Smooth muscle cell (in vitro differentiated cells): Measurements from ENCODE around the gene INPP5F. TPM values are rescaled to one million over a fixed set of nuclear protein-coding genes. Genes with fewer than 3 reads are reported as not detected.

ENCODE experiments used
- DNase-seq: peaks from one replicate; lab custom pipeline; 2025; ENCODE audit not compliant: unreplicated experiment; lab: John Stamatoyannopoulos, UW
- H2AFZ ChIP-seq: fragments of 200-600 bp; sonication (generic); 2 replicates; pipeline ENCODE4 v1.6.0; 2016; ENCODE audit warnings: antibody characterized with exemption, low read depth, mild to moderate bottlenecking
- H3F3A ChIP-seq: fragments of 200-600 bp; sonication (generic); 2 replicates; pipeline ENCODE4 v1.6.0; 2017; ENCODE audit warnings: antibody characterized with exemption, low read depth
- H3K27ac ChIP-seq: fragments of 200-600 bp; sonication (generic); 2 replicates; pipeline ENCODE4 v1.5.1; 2016; ENCODE audit warnings: low read depth, mild to moderate bottlenecking
- H3K27me3 ChIP-seq: fragments of 200-600 bp; sonication (generic); 2 replicates; pipeline ENCODE4 v1.6.1; 2016; ENCODE audit warnings: low read depth, mild to moderate bottlenecking
- H3K36me3 ChIP-seq: fragments of 200-600 bp; sonication (generic); 2 replicates; pipeline ENCODE4 v1.5.1; 2016; ENCODE audit warnings: low read depth
- H3K4me1 ChIP-seq: fragments of 200-600 bp; sonication (generic); 2 replicates; pipeline ENCODE4 v1.5.1; 2016; ENCODE audit warnings: low read depth
- H3K4me2 ChIP-seq: fragments of 200-600 bp; sonication (generic); 2 replicates; pipeline ENCODE4 v1.6.0; 2016; ENCODE audit warnings: mild to moderate bottlenecking
- H3K4me3 ChIP-seq: fragments of 200-600 bp; sonication (generic); 2 replicates; pipeline ENCODE4 v1.5.1; 2016; ENCODE audit warnings: mild to moderate bottlenecking
- H3K79me2 ChIP-seq: fragments of 200-600 bp; sonication (generic); 2 replicates; pipeline ENCODE4 v1.6.0; 2016; ENCODE audit warnings: low read depth, mild to moderate bottlenecking
- H3K9ac ChIP-seq: fragments of 200-600 bp; sonication (generic); 2 replicates; pipeline ENCODE4 v1.6.0; 2016; ENCODE audit warnings: low read depth
- H3K9me3 ChIP-seq: fragments of 200-600 bp; sonication (generic); replicated peaks from 2 replicates; pipeline ENCODE4 v1.5.1; 2016; ENCODE audit warnings: low read depth
- H4K20me1 ChIP-seq: fragments of 200-600 bp; sonication (generic); 2 replicates; pipeline ENCODE4 v1.6.0; 2016; ENCODE audit warnings: low read depth
- CTCF ChIP-seq: fragments of 200-600 bp; sonication (generic); IDR thresholded peaks from 2 replicates; pipeline ENCODE4 v1.5.1; 2017; ENCODE audit warnings: borderline replicate concordance, mild to moderate bottlenecking, antibody characterized with exemption; ENCODE audit not compliant: insufficient read depth, poor library complexity, severe bottlenecking
- WGBS: methylation state at CpG from one replicate; pipeline ENCODE4 v1.1.7; 2016; ENCODE audit warnings: low lambda C conversion rate; 5-methylcytosine and 5-hydroxymethylcytosine counted together
- polyA plus RNA-seq: library from polyadenylated mRNA; unstranded; fragments of >200 nt; fragmentation: Nextera tagmentation; extraction: Ambion mirVana; gene quantifications from 2 replicates; pipeline ENCODE4 v1.2.1, GENCODE V29; 2016
- total RNA-seq: library from RNA; depleted of rRNA; stranded (reverse); fragments of >200 nt; gene quantifications from 2 replicates; pipeline ENCODE4 v1.2.3, GENCODE V29; 2014

INPP5F gene
- total and polyA plus RNA-seq, 2 experiments from 2014 or later, result 15.9 to 106 TPM

DNA sequence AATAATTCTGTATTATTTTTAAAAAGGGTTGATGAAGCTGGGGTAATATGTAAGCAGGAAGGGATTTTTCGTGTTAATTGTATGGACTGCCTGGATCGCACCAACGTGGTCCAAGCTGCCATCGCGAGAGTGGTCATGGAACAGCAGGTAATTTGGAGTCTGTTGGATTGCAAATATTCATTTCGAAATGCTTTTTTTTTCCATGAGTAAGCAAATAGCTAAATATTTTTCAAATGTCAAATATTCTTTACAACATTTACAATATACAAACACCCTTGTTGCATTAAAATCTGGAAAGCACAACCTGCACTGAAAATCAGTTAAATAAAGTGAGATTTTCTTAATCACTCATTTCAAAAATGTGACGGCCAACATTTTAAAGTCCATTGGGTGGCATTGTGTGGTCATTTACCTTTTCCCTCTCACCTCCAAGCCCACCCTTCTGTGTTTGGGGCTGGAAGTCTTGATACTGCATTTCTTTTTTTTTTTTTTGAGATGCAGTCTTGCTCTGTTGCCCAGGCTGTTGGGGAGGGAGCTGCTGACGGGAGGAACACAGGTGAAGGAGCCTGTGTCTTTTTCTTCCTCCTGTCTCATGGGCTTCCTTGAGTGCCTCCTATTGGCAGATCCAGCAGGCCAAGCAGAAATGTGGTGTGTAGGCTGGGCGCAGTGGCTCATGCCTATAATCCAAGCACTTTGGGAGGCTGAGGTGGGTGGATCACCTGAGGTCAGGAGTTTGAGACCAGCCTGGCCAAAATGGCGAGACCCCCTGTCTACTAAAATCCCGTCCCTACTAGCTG is 80.7 kb downstream of the INPP5F start:
- TF ChIP-seq CTCF, result no peak
- no peak overlapping the region for H3K4me3 ChIP-seq
- H3K27me3 ChIP-seq, result no peaks in the 10 kb centered on the region
- no peaks in the 10 kb centered on the region for H3K4me1 ChIP-seq
- no peak overlapping the region for H3K27ac ChIP-seq
- H3K4me2 ChIP-seq, result no peak overlapping the region
- H2AFZ ChIP-seq, result no peak overlapping the region
- H3K36me3 ChIP-seq, result no peaks in the 10 kb centered on the region
- no peak overlapping the region for H3K9ac ChIP-seq
- H3F3A ChIP-seq, result peaks cover 6% of the 10 kb centered on the region
- no peaks in the 10 kb centered on the region for H3K9me3 ChIP-seq
- WGBS, result 98% methylated on average over 11 of the region's 11 CpGs
- H4K20me1 ChIP-seq, result no peaks in the 10 kb centered on the region
- no peaks in the 10 kb centered on the region for H3K79me2 ChIP-seq
- DNase-seq, result no peak

GRCh38 chr10:119807960-119808697 is 82.3 kb downstream of the INPP5F start:
- DNase-seq, result no peak
- no peaks in the 10 kb centered on the region for H3K27me3 ChIP-seq
- H3K9me3 ChIP-seq, result no peaks in the 10 kb centered on the region
- no peaks in the 10 kb centered on the region for H3K4me1 ChIP-seq
- no peaks in the 10 kb centered on the region for H3K36me3 ChIP-seq
- WGBS, result 72% methylated on average over 3 of the region's 3 CpGs
- H2AFZ ChIP-seq, result no peak overlapping the region
- no peak overlapping the region for H3K9ac ChIP-seq
- TF ChIP-seq CTCF, result no peak
- peak overlapping the region; percentile 65 for H3K27ac ChIP-seq
- H4K20me1 ChIP-seq, result no peaks in the 10 kb centered on the region
- H3K79me2 ChIP-seq, result no peaks in the 10 kb centered on the region
- H3K4me2 ChIP-seq, result no peak overlapping the region
- H3F3A ChIP-seq, result peaks cover 6% of the 10 kb centered on the region
- no peak overlapping the region for H3K4me3 ChIP-seq

DNA sequence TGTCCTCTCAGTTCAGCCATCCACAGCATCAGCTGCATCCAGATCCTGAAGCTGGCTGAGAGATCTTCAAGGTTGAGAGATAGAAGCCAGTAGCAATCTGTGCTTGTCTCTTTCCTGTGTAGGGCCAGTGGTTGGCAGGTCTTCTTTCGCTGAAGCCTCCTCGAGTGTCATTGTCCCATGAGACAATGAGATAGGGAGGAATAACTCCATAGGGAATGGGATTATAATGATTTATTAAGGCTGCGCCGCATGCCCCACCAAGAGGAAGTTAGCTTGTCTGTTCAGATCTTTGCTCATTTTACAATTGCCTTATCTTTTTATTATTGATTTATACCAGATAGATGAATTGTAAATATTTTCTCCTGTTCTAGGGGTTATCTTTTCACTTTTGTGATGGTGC is 85.3 kb downstream of the INPP5F start:
- Histone ChIP-seq H3K9me3 (no peaks in the 10 kb centered on the region), H3K27ac (no peak overlapping the region), H3K27me3 (no peaks in the 10 kb centered on the region), H3K4me3 (no peak overlapping the region), H2AFZ (no peak overlapping the region), H3K4me1 (no peaks in the 10 kb centered on the region), H3F3A (peaks cover 6% of the 10 kb centered on the region), H3K79me2 (no peaks in the 10 kb centered on the region), H3K9ac (no peak overlapping the region), H4K20me1 (no peaks in the 10 kb centered on the region), H3K36me3 (no peaks in the 10 kb centered on the region), H3K4me2 (no peak overlapping the region)
- 97% methylated on average over 4 of the region's 4 CpGs for WGBS
- no peak for DNase-seq
- no peak for TF ChIP-seq CTCF
